DOHH2 (cell line): Measurements from ENCODE around the gene POLR2A.

Experiments used
- CTCF ChIP-seq: fragments of 200-600 bp; sonication (generic); IDR thresholded peaks from one replicate; pipeline ENCODE4 v1.5.1; 2014; ENCODE audit warnings: antibody characterized with exemption, mild to moderate bottlenecking, low read depth, low read length; ENCODE audit not compliant: poor library complexity, severe bottlenecking
- EZH2phosphoT487 ChIP-seq: fragments of 200-600 bp; sonication (generic); IDR thresholded peaks from 2 replicates; pipeline ENCODE4 v1.6.1; 2017; ENCODE audit warnings: borderline replicate concordance, mild to moderate bottlenecking, antibody characterized with exemption, low read length, moderate library complexity, mixed read lengths

DNA sequence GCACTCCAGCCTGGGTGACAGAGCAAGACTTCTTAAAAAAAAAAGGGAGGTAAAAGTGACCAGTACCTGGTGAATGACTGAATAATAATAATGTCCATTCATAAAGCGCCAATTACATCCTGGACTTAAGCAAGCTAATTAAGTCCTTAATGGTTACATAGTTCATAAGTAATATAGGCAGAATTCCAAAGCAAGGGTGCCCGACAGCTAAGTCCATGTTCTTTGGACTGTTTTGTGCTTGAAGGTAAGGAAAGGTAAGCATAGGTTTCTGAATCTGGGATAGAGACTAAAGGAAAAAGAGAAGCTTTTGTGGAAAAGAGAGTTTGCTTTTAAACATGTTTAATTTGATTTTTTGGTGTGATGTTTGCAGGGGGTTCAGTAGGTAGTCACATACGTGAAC lies 9.8 kb downstream of the POLR2A start:
- TF ChIP-seq CTCF (no peak), EZH2phosphoT487 (no peak)
